ENCODE measurements around the gene SFI1.

DNA sequence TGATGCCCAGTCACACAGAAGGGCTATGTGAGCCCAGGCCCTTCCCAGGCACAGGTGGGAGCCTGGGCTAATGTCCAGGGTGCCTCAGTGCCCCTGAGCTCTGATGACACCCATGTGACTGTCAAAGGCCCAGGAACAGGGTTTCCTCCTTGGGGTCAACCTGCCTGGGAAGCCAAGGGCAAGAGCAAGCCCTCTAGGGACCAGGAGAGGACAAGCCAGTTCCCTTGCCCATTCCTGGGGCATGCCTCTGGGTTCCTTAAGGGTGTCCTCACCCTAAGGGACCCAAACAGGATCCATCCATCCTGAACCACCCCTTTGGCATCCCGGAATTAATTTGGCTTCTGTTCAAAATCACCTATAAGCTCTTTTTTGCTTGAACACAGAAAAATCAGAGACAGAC lies 126.6 kb downstream of the SFI1 start:
- TF ChIP-seq, protein P1, sequence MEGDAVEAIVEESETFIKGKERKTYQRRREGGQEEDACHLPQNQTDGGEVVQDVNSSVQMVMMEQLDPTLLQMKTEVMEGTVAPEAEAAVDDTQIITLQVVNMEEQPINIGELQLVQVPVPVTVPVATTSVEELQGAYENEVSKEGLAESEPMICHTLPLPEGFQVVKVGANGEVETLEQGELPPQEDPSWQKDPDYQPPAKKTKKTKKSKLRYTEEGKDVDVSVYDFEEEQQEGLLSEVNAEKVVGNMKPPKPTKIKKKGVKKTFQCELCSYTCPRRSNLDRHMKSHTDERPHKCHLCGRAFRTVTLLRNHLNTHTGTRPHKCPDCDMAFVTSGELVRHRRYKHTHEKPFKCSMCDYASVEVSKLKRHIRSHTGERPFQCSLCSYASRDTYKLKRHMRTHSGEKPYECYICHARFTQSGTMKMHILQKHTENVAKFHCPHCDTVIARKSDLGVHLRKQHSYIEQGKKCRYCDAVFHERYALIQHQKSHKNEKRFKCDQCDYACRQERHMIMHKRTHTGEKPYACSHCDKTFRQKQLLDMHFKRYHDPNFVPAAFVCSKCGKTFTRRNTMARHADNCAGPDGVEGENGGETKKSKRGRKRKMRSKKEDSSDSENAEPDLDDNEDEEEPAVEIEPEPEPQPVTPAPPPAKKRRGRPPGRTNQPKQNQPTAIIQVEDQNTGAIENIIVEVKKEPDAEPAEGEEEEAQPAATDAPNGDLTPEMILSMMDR (IDR thresholded peaks at IDR 0.05 in 2 of 3, conservative IDR thresholded peaks at IDR 0.05 in 1 of 3; ENCODE audit: borderline replicate concordance in 1 of 3, insufficient read depth in 1 of 3, low read depth in 2 of 3, low read length in 2 of 3): no peak
- no peak for TF ChIP-seq POLR2AphosphoS5 (IDR thresholded peaks at IDR 0.05; ENCODE audit: low read depth, low read length)
- TF ChIP-seq, protein P2, sequence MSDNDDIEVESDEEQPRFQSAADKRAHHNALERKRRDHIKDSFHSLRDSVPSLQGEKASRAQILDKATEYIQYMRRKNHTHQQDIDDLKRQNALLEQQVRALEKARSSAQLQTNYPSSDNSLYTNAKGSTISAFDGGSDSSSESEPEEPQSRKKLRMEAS (IDR thresholded peaks at IDR 0.05): no peak
- TF ChIP-seq, protein P3, sequence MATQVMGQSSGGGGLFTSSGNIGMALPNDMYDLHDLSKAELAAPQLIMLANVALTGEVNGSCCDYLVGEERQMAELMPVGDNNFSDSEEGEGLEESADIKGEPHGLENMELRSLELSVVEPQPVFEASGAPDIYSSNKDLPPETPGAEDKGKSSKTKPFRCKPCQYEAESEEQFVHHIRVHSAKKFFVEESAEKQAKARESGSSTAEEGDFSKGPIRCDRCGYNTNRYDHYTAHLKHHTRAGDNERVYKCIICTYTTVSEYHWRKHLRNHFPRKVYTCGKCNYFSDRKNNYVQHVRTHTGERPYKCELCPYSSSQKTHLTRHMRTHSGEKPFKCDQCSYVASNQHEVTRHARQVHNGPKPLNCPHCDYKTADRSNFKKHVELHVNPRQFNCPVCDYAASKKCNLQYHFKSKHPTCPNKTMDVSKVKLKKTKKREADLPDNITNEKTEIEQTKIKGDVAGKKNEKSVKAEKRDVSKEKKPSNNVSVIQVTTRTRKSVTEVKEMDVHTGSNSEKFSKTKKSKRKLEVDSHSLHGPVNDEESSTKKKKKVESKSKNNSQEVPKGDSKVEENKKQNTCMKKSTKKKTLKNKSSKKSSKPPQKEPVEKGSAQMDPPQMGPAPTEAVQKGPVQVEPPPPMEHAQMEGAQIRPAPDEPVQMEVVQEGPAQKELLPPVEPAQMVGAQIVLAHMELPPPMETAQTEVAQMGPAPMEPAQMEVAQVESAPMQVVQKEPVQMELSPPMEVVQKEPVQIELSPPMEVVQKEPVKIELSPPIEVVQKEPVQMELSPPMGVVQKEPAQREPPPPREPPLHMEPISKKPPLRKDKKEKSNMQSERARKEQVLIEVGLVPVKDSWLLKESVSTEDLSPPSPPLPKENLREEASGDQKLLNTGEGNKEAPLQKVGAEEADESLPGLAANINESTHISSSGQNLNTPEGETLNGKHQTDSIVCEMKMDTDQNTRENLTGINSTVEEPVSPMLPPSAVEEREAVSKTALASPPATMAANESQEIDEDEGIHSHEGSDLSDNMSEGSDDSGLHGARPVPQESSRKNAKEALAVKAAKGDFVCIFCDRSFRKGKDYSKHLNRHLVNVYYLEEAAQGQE (IDR thresholded peaks at IDR 0.05; ENCODE audit: low read depth): no peak
- no peak for TF ChIP-seq JUND (IDR thresholded peaks at IDR 0.05)
- no peak for TF ChIP-seq EZH2 (IDR thresholded peaks at IDR 0.05)
- no peak for TF ChIP-seq SIN3A (IDR thresholded peaks at IDR 0.05; ENCODE audit: low read depth)
- TF ChIP-seq ZFX (IDR thresholded peaks at IDR 0.05): no peak
- TF ChIP-seq RAD21 (IDR thresholded peaks at IDR 0.05; ENCODE audit: low read depth): no peak
- TF ChIP-seq TCF7L2 (IDR thresholded peaks at IDR 0.05; ENCODE audit: borderline replicate concordance, extremely low read depth, insufficient read depth, insufficient read length): no peak

Data from HCT116 (cell line).